ENCODE data around the gene EDC3. TPM values are rescaled to one million over a fixed set of nuclear protein-coding genes. Genes with fewer than 3 reads are reported as not detected.
A peak's percentile ranks its signal among the peaks of the same experiment; 100 is the strongest.

Gene EDC3
- total RNA-seq, 1 donor, result 3.7 TPM

DNA sequence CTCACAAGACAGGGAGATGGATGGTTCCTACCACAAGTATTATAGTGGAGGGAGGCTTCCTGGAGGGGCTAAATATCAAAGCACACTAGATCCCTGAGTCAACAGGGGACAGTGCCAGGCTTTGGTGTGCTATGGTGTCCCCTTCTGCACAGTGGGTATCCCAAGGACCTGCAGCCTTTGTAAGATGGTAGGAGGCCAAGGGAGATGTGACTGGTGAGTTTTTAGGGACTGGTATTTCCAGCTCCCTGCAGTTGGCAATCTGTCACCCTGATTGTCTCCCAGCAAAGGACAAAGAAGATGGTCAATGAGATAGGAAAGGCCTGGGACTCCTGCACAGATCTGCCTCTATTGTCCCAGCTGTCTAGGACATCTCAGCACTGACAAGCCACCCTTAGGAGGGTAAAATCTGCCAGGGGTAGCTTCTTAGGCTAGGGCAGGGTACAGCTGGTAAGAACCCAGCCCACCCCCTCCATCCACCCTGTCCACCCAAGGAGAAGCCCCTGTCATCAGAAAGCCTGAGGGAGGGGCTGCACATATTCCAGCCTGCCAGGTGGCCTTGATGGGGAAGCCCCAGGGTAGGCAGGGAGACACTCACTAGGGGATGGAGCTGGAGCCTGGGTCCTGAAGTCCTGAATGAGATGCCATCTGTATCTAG is 28.9 kb upstream of the EDC3 start:
- Histone ChIP-seq H3K4me3 (ENCODE audit: low read length) (no peak overlapping the region), H3K4me1 (ENCODE audit: insufficient read depth, low read length) (peaks cover 15% of the 10 kb centered on the region), H3K9me3 (ENCODE audit: low read depth, low read length) (no peaks in the 10 kb centered on the region), H3K27me3 (ENCODE audit: insufficient read depth, low read length) (peaks cover 27% of the 10 kb centered on the region)

DNA sequence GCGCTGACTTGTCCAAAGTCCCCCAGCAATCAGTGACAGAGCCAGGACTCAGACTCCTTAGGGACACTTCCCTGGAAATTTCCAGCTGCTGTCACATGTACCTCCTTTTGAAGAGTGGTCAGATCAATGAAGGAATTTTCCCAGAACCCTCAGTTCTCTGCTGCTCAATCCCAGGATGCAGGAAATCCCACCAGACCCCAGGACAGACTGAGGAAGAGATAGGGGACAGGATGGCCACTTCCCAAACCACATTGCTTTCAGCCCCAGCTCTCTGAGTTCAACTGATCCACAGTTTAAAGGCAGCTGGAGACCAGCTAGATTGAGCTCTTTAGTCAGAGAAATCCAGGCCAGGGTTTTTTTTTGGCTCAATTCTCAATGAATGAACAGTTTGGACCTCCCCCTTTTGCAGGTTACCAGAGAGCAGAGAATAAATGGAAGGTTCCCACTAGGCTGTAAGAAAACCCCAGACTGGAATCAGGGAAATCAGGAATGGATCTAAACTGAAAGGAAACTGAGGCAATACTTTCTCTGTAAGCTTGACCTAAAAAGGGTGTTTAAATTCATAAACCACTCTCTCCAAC is 28.0 kb upstream of the EDC3 start:
- Histone ChIP-seq H3K27me3 (ENCODE audit: insufficient read depth, low read length) (peaks cover 27% of the 10 kb centered on the region), H3K4me3 (ENCODE audit: low read length) (no peak overlapping the region), H3K9me3 (ENCODE audit: low read depth, low read length) (no peaks in the 10 kb centered on the region), H3K4me1 (ENCODE audit: insufficient read depth, low read length) (peaks cover 15% of the 10 kb centered on the region)

DNA sequence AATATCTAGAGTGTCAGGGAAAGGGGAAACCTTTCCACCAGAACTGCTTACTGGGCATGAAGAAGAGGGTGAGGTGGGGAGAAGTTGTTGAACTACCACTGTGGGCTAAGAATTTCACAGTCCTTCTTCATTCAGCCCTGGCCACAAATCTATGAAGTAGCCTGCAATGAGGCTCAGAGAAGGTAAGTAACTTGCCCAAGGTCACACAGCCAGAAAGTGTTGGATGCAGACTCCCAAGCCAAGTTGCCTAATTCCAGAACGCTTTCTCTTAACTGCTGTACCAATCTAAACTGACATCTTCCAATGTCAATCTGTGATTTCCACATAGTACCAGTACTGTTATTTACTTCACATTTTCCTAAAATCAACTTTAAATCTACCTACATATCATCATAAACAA is 27.4 kb upstream of the EDC3 start:
- Histone ChIP-seq H3K4me1 (ENCODE audit: insufficient read depth, low read length) (peaks cover 15% of the 10 kb centered on the region), H3K9me3 (ENCODE audit: low read depth, low read length) (no peaks in the 10 kb centered on the region), H3K4me3 (ENCODE audit: low read length) (no peak overlapping the region), H3K27me3 (ENCODE audit: insufficient read depth, low read length) (peaks cover 27% of the 10 kb centered on the region)

DNA sequence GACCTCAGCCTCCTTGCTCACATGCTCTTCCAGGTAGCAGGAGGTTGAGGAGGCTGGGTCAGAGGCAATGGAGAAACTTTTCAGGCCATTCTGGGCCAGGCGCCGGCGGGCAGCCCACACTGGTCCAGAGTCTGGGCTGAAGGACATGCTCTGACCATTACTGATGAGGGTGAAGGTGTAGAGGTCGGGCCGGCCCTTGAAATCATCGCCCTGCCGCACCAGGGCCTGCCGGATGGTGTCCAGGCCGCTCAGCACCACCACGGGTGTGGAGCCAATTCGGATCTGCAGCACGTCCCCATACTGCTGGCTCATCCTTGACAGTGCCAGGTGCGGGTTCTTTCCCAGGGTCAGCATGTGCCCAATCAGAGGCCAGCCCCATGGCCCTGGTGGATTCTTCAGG is 26.8 kb upstream of the EDC3 start:
- no peaks in the 10 kb centered on the region for H3K9me3 ChIP-seq (ENCODE audit: low read depth, low read length)
- H3K27me3 ChIP-seq (ENCODE audit: insufficient read depth, low read length), result peaks cover 23% of the 10 kb centered on the region
- no peak overlapping the region for H3K4me3 ChIP-seq (ENCODE audit: low read length)
- peaks cover 15% of the 10 kb centered on the region for H3K4me1 ChIP-seq (ENCODE audit: insufficient read depth, low read length)

DNA sequence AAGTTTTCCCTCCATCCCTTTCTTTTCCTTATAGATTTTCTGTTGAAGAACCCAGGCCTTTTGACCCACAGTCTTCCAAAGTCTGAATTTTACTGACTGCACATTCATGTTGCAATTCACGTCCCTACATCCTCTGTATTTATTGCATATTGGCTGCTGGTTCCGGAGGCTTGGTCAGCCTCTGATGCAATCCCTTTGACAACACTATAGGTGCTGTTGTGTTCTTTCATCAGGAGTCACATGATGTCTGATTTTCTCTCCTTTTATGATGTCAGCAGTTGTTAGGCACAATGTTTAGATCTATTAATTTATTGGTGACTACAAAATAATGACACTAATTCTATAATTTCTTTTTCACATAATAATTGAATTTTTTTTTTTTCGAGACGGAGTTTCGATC is 20.8 kb upstream of the EDC3 start:
- Histone ChIP-seq H3K27me3 (ENCODE audit: insufficient read depth, low read length) (no peaks in the 10 kb centered on the region), H3K4me3 (ENCODE audit: low read length) (no peak overlapping the region), H3K9me3 (ENCODE audit: low read depth, low read length) (no peaks in the 10 kb centered on the region), H3K4me1 (ENCODE audit: insufficient read depth, low read length) (peaks cover 18% of the 10 kb centered on the region)

- Histone ChIP-seq H3K4me3 (ENCODE audit: low read length) (no peak overlapping the region), H3K4me1 (ENCODE audit: insufficient read depth, low read length) (peaks cover 52% of the 10 kb centered on the region), H3K9me3 (ENCODE audit: low read depth, low read length) (no peaks in the 10 kb centered on the region), H3K27me3 (ENCODE audit: insufficient read depth, low read length) (no peaks in the 10 kb centered on the region)
Measured at GRCh38 chr15:74712311-74712710, 16.5 kb upstream of the EDC3 start.

GRCh38 chr15:74710319-74711094 is 14.7 kb upstream of the EDC3 start:
- Histone ChIP-seq H3K9me3 (ENCODE audit: low read depth, low read length) (no peaks in the 10 kb centered on the region), H3K27me3 (ENCODE audit: insufficient read depth, low read length) (peaks cover 6% of the 10 kb centered on the region), H3K4me3 (ENCODE audit: low read length) (no peak overlapping the region), H3K4me1 (ENCODE audit: insufficient read depth, low read length) (peaks cover 45% of the 10 kb centered on the region)

- Histone ChIP-seq H3K4me3 (ENCODE audit: low read length) (no peak overlapping the region), H3K4me1 (ENCODE audit: insufficient read depth, low read length) (peaks cover 45% of the 10 kb centered on the region)
Measured at GRCh38 chr15:74709892-74710291, 14.1 kb upstream of the EDC3 start.

GRCh38 chr15:74709011-74709410 is 13.2 kb upstream of the EDC3 start:
- H3K4me3 ChIP-seq (ENCODE audit: low read length), result no peak overlapping the region

More at GRCh38 chr15:74709892-74710291, 14.1 kb upstream of the EDC3 start:
- Histone ChIP-seq H3K27me3 (ENCODE audit: insufficient read depth, low read length) (peaks cover 6% of the 10 kb centered on the region), H3K9me3 (ENCODE audit: low read depth, low read length) (no peaks in the 10 kb centered on the region)

DNA sequence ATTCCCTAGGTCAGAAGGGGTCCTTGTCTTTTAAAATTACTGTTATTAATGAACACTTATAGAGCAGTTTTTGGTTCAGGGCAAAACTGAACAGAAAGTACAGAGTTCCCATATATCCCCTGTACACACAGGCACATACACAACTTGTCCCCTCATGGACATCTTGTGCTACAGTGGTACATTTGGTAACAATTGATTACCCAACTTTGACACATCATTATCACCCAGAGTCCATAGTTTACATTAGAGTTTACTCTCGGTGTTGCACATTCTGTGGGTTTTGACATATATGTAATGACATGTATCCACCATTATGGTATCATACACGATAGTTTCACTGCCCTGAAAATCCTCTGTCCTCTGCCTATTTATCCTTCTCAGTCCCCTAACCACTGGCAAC is 984 bp upstream of the EDC3 start:
- no peak overlapping the region for H3K4me3 ChIP-seq (ENCODE audit: low read length)
- no peaks in the 10 kb centered on the region for H3K9me3 ChIP-seq (ENCODE audit: low read depth, low read length)
- H3K27me3 ChIP-seq (ENCODE audit: insufficient read depth, low read length), result no peaks in the 10 kb centered on the region
- peaks cover 17% of the 10 kb centered on the region for H3K4me1 ChIP-seq (ENCODE audit: insufficient read depth, low read length)

More at GRCh38 chr15:74709011-74709410, 13.2 kb upstream of the EDC3 start:
- Histone ChIP-seq H3K4me1 (ENCODE audit: insufficient read depth, low read length) (peaks cover 45% of the 10 kb centered on the region), H3K9me3 (ENCODE audit: low read depth, low read length) (no peaks in the 10 kb centered on the region), H3K27me3 (ENCODE audit: insufficient read depth, low read length) (peaks cover 6% of the 10 kb centered on the region)

GRCh38 chr15:74696398-74696729 is 540 bp upstream of the EDC3 start:
- Histone ChIP-seq H3K4me3 (ENCODE audit: low read length) (peak overlapping the region; percentile 89), H3K4me1 (ENCODE audit: insufficient read depth, low read length) (peaks cover 17% of the 10 kb centered on the region), H3K9me3 (ENCODE audit: low read depth, low read length) (no peaks in the 10 kb centered on the region), H3K27me3 (ENCODE audit: insufficient read depth, low read length) (no peaks in the 10 kb centered on the region)

GRCh38 chr15:74692327-74692726 is 3.5 kb downstream of the EDC3 start:
- H3K27me3 ChIP-seq (ENCODE audit: insufficient read depth, low read length), result no peaks in the 10 kb centered on the region

GRCh38 chr15:74683758-74684157 is 12.1 kb downstream of the EDC3 start:
- no peak overlapping the region for H3K4me3 ChIP-seq (ENCODE audit: low read length)
- no peaks in the 10 kb centered on the region for H3K27me3 ChIP-seq (ENCODE audit: insufficient read depth, low read length)
- H3K4me1 ChIP-seq (ENCODE audit: insufficient read depth, low read length), result no peaks in the 10 kb centered on the region
- no peaks in the 10 kb centered on the region for H3K9me3 ChIP-seq (ENCODE audit: low read depth, low read length)

More at GRCh38 chr15:74692327-74692726, 3.5 kb downstream of the EDC3 start:
- Histone ChIP-seq H3K4me1 (ENCODE audit: insufficient read depth, low read length) (peaks cover 17% of the 10 kb centered on the region), H3K9me3 (ENCODE audit: low read depth, low read length) (no peaks in the 10 kb centered on the region), H3K4me3 (ENCODE audit: low read length) (no peak overlapping the region)

DNA sequence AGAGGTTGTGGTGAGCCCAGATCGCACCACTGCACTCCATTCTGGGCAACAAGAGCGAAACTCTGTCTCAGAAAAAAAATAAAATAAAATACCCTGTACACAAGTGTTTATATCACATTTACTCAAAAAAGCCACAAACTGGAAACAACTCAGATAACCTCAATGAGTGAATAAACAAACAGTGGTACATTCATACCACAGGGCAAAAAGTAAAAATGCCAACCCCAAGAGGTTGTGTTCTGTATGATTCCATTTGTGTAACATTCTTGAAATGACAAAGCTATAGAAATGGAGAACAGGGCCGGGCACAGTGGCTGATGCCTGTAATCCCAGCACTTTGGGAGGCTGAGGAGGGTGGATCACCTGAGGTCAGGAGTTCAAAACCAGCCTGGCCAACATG is 12.9 kb downstream of the EDC3 start:
- Histone ChIP-seq H3K9me3 (ENCODE audit: low read depth, low read length) (no peaks in the 10 kb centered on the region), H3K27me3 (ENCODE audit: insufficient read depth, low read length) (no peaks in the 10 kb centered on the region), H3K4me1 (ENCODE audit: insufficient read depth, low read length) (no peaks in the 10 kb centered on the region), H3K4me3 (ENCODE audit: low read length) (no peak overlapping the region)

DNA sequence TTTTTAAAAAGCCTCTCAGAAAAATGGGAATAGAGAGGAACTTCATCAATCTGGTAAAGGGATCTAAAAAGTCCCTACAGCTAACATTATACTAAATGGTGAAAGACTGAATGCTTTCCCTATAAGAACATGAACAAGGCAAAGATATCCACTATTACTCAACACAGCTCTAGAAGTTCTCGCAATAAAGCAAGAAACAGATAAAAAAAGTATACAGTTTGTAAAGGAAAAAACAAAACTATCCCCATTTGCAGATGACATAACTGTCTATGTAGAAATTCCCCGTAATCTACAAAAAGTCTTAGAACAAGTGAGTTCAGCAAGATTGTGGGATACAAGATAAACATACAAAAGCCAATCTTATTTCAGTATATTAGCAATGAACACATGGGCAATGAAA is 15.4 kb downstream of the EDC3 start:
- no peak overlapping the region for H3K4me3 ChIP-seq (ENCODE audit: low read length)
- no peaks in the 10 kb centered on the region for H3K9me3 ChIP-seq (ENCODE audit: low read depth, low read length)
- no peaks in the 10 kb centered on the region for H3K4me1 ChIP-seq (ENCODE audit: insufficient read depth, low read length)
- no peaks in the 10 kb centered on the region for H3K27me3 ChIP-seq (ENCODE audit: insufficient read depth, low read length)
